PFSK-1 (cell line): ENCODE data around the gene GNG7.

Source experiments
- FOXP2 ChIP-seq: optimal IDR thresholded peaks from 2 replicates; pipeline ENCODE3; 2011; ENCODE audit warnings: borderline replicate concordance, control low read depth, inconsistent platforms; ENCODE audit not compliant: insufficient read depth; ENCODE audit errors: extremely low read length, extremely low read depth
- POLR2AphosphoS5 ChIP-seq: IDR thresholded peaks from 2 replicates; pipeline ENCODE4 v1.6.1; 2012; ENCODE audit warnings: low read depth, mild to moderate bottlenecking, control low read depth, low read length, moderate library complexity
- SIN3A ChIP-seq: IDR thresholded peaks from 2 replicates; pipeline ENCODE4 v1.6.1; 2012; ENCODE audit warnings: mild to moderate bottlenecking, low read length, moderate library complexity, borderline replicate concordance; ENCODE audit not compliant: insufficient read depth
- TAF1 ChIP-seq: IDR thresholded peaks from 2 replicates; pipeline ENCODE4 v1.6.1; 2012; ENCODE audit warnings: low read length, control low read depth, borderline replicate concordance; ENCODE audit not compliant: insufficient read depth
- TF ChIP-seq, protein P1 (sequence below), 2 experiments: IDR thresholded peaks; 2 replicates each; pipeline versions ENCODE4 v1.6.1 to v1.8.0; 2011 to 2012; ENCODE audit warnings: low read depth in 2 of 2, low read length in 2 of 2, control low read depth in 1 of 2, inconsistent platforms in 1 of 2, mild to moderate bottlenecking in 1 of 2, moderate library complexity in 1 of 2; ENCODE audit not compliant: insufficient read depth in 1 of 2

Gene GNG7

DNA sequence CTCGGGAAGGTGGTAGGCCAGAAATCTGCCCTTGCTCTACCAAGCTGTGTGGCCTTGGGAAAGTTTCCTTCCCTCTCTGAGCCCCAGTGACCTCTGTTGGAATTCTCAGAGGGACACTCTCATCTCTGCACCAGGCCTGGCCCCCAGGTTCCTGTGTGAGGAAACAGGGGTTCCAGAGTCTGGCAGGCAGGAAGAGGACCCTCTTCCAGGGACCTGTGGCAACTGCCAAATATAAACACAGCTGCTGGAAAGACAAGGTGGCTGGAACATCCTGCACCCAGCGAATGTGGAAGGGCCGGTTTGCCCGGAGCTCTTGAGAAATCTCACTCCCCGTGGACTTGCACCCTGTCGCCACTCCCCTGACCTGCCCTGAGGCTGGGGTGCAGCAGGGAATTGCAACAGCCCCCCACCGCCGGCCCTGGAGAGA, 173.8 kb downstream of the GNG7 start:
- TF ChIP-seq TAF1 (no peak), POLR2AphosphoS5 (no peak), FOXP2 (no peak), SIN3A (no peak)
- TF ChIP-seq, protein P1, sequence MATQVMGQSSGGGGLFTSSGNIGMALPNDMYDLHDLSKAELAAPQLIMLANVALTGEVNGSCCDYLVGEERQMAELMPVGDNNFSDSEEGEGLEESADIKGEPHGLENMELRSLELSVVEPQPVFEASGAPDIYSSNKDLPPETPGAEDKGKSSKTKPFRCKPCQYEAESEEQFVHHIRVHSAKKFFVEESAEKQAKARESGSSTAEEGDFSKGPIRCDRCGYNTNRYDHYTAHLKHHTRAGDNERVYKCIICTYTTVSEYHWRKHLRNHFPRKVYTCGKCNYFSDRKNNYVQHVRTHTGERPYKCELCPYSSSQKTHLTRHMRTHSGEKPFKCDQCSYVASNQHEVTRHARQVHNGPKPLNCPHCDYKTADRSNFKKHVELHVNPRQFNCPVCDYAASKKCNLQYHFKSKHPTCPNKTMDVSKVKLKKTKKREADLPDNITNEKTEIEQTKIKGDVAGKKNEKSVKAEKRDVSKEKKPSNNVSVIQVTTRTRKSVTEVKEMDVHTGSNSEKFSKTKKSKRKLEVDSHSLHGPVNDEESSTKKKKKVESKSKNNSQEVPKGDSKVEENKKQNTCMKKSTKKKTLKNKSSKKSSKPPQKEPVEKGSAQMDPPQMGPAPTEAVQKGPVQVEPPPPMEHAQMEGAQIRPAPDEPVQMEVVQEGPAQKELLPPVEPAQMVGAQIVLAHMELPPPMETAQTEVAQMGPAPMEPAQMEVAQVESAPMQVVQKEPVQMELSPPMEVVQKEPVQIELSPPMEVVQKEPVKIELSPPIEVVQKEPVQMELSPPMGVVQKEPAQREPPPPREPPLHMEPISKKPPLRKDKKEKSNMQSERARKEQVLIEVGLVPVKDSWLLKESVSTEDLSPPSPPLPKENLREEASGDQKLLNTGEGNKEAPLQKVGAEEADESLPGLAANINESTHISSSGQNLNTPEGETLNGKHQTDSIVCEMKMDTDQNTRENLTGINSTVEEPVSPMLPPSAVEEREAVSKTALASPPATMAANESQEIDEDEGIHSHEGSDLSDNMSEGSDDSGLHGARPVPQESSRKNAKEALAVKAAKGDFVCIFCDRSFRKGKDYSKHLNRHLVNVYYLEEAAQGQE (IDR thresholded peaks at IDR 0.05; ENCODE audit: insufficient read depth in 1 of 2, low read depth in 2 of 2, low read length in 2 of 2): no peak

DNA sequence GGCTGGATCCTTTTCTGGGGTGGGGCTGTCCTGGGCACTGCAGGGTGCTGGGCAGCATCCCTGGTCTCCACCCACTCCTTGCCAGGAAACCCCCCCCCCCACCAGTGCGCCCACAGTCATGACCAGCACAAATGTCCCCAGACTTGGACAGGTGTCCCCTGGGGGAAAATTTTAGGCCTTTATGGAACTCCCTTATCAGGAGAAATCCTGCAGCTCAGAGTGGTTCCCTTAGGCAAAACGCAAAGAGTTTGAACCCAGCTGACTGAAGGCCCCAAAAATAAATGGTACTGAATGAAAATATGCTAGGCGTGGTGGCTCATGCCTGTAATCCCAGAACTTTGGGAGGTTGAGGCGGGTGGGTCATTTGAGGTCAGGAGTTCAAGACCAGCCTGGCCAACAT, 174.8 kb downstream of the GNG7 start:
- no peak for TF ChIP-seq POLR2AphosphoS5
- no peak for TF ChIP-seq SIN3A
- TF ChIP-seq, protein P1 (IDR thresholded peaks at IDR 0.05; ENCODE audit: insufficient read depth in 1 of 2, low read depth in 2 of 2, low read length in 2 of 2): no peak
- TF ChIP-seq FOXP2: no peak
- TF ChIP-seq TAF1: no peak

DNA sequence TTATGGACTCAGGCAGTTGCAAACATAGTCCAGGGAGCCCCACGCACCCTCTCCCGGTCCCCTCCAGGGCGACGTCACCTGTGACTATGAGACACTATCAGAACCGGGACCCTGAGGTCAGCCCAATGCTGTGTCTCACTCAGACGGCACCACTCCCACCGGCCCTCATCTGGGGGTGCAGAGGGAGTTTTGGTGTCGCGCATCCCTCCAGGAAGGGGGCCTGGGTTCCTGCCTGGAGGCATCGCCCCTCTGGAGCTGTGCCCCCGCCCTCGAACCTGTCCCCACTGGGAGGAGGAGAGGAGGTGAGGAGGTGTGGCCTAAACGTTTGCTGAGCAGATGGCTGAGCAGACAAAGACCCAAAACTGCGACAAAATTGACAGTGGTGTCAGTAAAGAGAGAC, 175.3 kb downstream of the GNG7 start:
- no peak for TF ChIP-seq POLR2AphosphoS5
- TF ChIP-seq, protein P1 (IDR thresholded peaks at IDR 0.05; ENCODE audit: insufficient read depth in 1 of 2, low read depth in 2 of 2, low read length in 2 of 2): no peak
- TF ChIP-seq FOXP2: no peak
- TF ChIP-seq SIN3A: no peak
- no peak for TF ChIP-seq TAF1

DNA sequence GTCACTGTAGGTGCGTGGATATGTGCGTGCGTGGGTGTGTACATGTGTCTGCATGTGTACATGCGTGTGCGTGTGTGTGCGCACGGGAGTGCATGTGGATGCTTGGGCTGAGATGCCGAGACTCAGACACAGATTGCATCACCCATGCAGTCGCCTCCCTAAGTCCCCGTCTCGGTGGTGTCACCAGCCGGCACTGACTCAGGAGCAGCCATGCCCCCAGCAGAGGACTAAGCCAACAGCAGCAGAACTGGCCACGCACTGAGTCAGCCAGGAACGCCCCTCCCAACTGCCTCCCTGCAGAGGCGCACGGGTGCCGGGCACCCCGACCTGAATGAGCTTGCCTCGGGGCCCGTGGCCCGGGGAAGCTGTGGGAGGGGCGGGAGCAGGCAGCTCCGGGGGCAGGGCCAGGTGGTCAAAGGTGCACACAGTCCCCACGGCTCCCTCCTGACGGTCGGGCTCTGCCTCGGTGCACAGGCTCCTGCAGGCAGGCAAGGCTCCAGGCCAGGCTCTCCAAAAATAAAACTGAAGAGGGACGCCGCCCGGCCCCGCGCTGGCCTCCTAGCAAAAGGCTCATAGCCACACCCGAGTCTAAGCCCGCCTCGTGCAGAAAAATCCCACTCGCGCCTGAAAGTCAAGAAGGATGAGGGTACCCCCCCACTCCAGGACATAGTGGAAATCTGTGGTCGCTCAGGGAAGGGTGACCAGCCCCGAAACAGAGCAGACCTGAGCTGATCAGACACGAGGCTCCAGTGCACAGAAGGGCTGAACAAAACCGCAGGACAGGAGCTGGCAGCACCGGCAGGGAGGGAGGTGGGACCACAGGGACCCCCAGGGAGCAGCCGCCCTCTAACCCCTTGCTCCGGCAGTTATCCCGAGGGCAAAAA, 177.4 kb downstream of the GNG7 start:
- TF ChIP-seq FOXP2 (peak; percentile 19), TAF1 (no peak)

DNA sequence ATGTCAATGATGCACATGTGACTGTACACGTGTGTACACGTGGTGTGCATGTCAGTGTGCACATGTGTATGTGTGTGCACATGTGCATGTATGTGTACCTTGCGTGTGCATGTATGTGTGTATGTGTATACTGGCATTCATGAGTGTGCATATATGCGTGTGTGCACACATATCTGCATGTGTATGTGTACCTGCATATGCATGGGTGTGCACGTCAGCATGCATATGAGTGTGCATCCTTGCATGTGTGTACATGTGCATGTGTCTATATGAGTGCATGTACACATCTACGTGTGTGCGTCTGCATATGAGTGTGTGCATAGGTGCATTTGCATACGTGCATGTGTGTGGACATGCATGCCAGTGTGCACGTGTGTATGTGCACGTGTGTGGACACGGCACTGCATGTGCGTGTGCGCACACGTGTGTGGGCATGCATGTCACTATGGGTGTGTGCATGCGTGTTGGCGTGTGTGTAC, 178.1 kb downstream of the GNG7 start:
- TF ChIP-seq SIN3A (no peak), TAF1 (no peak), FOXP2 (no peak), POLR2AphosphoS5 (no peak)
- TF ChIP-seq, protein P1 (IDR thresholded peaks at IDR 0.05; ENCODE audit: insufficient read depth in 1 of 2, low read depth in 2 of 2, low read length in 2 of 2): no peak
